NCI-H82 treated with DMSO at 0.1 percent for 48 hours (cell line): Measurements from ENCODE around the gene DOCK2.
"Not testable (repeated sequence)": the region's sequence is repeated elsewhere in the genome, so short reads cannot be mapped to it uniquely, and the experiment has no call there.

Source experiments
- DNase-seq: peaks from one replicate; lab custom pipeline; 2025; ENCODE audit not compliant: unreplicated experiment; lab: John Stamatoyannopoulos, UW

DOCK2 gene

DNA sequence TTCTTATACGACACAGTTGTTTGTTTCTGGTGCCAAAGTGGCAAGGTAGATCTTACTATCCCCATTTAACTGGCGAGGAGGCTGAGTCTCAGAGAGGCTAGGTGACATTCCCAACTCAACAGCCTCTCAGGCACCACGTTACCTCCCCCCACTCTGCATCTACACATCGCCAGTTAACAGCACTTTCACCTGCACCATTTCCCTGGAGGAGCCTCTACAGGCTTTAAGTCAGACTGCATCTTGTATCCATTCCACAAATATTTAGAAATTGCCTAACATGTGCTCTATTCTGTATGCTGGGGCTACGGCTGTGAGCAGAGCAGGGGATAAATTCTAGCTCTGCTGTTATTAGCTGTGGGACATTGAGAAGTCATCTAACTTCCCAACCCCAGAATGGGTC is 174.6 kb downstream of the DOCK2 start:
- DNase-seq, result no peak

DNA sequence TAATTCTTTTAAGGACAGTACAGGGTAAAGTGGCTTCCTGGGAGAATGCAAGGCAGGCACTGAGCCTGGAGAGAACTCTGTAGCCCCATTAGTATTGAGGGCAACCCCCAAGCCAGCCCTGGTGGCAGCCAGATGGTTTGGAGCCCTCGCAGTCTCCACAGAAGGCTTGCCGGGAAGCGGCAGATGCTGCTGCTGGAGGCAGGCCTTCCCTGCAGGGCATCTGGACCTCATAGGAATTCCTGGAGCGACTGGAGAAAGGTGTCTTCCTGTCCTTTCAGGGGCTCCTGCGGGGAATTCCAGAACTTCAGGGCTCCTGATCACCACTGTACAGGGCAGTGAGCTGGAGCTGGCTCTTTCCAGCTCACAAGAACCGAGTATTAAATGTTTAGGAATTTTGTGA is 175.7 kb downstream of the DOCK2 start:
- no peak for DNase-seq

DNA sequence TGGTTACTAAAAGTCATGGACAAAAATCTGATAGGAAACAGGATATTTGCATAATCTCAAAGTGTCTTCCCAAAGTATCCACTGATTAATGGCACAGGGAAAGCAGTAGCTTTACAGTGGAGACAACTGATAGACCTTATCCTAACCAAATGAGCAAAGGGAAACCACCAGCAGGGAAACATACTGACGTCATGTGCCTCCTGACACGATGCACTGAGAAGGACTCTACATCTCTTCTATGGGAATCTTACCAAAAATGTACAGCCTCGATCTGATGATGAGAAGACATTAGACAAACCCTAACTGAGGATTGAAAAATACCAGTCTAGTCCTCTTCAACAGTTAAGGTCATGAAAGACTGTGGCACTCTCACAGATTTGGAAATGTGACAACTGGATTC is 177.0 kb downstream of the DOCK2 start:
- no peak for DNase-seq

DNA sequence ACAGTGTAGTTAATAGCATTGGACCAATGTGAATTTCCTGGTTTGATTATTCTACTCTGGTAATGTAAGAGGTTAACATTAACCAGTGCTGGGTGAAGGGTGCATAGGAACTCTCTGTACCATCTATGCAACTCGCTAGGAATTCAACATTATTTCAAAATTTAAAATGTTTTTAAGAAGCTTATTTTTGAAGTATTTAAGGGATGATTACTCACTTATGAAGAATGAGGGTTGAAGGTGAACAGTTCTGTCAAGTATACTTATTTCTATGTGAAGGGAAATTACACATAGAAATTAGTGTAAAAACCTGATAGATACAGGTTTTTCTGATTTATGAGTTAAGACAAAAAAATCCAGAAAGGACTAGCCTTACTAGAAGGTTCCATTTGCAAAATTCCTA is 177.4 kb downstream of the DOCK2 start:
- no peak for DNase-seq

DNA sequence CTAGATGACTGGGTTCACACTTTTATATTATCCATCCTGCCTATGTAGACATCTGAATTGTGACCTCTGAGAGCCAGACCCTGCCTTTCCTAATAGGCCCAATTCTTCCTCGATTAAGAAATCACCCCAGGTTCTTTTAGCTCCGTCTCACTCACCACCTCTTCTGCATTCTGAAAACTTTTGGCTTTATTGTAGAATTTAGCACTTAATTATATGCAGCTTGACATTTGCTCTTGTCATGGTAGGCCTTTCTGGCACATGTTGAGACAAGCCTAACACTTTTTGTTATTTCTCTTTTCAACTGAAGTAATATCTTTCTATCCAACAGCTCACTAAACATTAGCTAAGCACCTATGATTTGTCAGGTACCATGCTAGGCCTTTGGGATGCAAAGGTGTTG is 180.0 kb downstream of the DOCK2 start:
- DNase-seq, result no peak

DNA sequence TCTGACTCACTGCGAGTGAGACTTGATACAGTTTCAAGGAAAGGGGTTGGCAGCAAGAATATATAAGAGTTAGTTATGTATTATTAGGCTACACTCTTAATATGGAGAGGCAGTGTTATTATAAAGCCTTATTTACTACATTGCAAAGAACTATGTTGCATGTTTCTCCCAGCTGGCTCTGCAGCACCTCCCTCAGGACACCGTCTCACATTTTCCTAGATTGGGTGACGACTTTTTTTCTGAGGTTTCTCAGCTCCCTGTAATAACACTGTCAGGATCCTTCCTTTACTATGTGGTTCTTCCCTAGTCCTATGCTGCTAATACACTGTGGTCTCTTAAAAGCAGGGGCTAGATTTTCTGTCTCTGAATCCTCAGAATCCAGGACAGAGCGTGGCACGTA is 189.5 kb downstream of the DOCK2 start:
- no peak for DNase-seq

DNA sequence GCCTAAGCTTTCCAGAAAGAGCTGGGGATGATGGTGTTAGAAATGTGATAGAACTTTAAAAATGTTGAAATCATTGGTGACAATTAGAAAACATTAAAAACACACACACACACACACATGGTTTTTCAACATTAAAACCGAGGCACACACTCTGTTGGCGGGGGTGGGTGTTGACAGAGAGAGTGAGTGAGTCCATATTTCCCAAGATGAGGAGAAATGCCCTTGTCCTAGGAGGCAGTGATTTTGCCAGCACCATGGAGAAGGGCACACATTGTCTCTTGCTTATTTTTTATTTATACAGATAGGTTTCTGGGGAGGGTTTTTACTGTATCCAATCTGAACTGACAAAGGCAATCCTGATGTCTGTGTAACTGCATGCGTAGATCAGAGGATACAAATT is 190.7 kb downstream of the DOCK2 start:
- DNase-seq, result no peak

DNA sequence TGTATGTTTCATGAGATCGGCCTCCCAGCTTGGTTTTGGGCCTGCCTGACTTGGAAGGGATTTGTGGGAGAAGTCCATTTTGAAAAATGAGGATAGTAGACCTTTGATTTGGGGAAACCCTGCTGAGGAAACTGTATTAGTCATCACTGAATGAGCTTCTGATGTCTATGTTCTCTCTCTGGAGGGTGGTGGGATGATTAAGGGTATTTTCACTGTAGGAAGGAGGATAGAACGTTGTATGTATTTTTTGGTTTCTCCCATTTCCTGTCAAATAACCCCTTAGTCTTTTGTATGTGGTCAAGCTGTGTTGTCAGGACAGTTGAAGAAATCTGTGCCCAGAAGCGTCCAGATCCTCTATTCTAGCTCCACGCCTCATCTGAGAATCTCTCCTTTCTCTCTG is 191.3 kb downstream of the DOCK2 start:
- DNase-seq, result no peak

DNA sequence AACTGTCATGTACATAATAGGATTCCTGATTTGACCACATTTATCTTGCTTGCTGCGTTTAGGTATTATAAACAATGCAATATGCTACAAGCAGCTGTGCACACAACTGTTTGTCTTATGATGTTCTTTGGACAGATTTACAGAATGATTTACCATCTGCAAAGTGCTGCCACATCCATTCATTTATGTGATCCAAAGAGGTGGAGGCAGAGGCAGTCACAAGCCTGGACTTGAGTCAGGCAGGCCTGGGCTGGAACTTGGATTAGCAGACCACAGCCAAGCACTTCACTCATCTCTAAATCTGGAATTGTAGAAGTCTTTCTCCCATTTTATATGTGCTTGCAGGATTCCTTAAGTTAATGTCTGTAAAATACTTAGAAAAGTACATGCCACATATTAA is 194.3 kb downstream of the DOCK2 start:
- DNase-seq, result no peak

DNA sequence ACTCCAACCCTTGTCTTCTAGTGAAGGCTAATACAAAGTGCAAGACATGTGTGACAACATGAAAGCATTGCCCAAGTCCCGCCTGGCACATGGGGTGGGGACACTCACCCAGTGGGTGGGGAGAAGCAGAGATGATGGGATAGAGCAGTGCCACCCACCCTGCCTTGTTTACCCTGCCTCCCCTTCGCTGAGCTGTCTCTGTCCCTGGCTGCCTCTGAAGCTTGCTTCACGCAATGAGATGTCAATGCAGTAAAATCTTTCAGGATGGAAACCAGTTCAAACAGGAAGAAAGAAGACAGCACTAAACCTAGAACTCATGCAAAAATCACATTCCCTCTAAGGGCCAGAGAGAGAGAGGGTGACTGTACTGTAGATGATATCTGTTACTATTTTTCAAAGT is 195.2 kb downstream of the DOCK2 start:
- DNase-seq, result no peak

DNA sequence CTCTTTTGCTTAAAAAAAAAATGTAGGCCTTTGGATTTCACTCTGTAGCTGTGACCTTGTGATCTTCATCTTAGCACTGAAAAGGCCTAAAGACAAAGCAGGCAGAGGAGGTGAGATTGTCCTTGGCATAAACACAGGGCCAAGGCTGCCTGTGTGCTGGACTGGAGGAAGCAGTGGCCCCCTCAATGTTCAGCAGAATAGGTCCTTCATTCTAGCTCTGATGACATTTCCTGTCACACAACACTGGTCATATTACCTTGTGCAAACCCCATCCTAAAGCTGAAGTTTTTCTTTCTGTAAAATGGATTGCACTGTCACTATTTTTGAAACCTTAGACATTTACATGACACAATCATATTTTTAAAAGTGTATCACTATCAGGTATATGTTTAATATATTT is 195.8 kb downstream of the DOCK2 start:
- no peak for DNase-seq

DNA sequence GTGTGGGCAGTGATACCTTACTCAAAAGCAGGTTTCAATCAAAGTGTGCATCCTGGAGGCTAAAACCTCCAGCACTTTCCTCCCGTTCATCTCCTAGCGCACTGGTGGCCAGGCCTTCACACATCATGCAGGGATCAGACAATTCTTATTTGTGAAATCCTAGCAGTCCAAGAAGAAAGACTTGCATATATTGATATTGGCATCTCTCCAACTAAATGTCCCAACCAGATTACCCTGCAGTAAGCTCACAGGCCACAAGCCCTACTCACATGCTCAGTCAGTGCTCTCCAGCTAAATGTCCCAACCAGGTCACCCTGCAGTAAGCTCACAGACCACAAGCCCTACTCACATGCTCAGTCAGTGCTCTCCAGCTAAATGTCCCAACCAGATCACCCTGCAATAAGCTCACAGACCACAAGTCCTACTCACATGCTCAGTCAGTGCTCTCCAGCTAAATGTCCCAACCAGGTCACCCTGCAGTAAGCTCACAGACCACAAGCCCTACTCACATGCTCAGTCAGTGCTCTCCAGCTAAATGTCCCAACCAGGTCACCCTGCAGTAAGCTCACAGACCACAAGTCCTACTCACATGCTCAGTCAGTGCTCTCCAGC is 196.7 kb downstream of the DOCK2 start:
- not testable (repeated sequence) for DNase-seq

DNA sequence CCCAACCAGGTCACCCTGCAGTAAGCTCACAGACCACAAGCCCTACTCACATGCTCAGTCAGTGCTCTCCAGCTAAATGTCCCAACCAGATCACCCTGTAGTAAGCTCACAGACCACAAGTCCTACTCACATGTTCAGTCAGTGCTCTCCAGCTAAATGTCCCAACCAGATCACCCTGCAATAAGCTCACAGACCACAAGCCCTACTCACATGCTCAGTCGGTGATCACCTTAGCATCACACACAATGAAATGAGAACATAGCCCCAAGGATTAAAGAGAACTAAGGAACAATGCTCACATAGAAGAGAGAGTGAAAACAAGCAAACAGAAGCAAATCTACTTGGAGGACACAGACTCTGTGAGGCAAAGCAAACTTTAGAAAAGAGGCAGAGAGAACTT is 197.5 kb downstream of the DOCK2 start:
- not testable (repeated sequence) for DNase-seq

DNA sequence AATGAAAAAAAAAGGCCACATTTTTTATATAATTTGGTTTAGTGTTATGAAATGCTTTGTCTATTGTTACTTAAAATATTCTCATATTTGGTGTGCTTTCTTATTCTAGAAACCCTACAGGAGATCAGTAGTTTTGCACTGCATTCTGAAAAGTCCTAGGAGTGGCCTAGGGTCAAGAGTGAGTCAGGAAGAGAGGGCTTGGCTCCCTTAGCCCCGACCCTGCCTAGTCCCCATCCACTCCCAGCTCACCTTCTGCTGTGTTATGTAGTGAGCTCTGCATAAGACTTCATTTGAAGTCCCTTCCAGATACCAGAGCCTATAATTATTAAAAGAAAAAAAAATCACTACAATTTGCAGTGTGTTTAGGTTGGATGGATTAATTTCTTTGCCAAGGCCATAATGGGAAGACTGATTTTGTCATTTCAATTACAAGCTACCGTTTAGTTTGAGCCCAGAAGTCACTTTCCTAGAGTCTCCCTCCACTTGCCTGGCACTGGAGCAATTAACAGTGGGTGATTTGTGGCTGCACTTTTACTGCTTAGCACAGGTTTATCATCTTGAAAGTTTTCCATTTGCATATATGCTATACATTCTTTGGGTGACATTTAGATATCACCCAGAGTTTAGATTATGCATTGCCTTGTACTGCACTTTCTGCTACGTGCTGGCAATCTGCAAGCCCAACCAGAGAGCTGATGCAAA is 199.9 kb downstream of the DOCK2 start:
- DNase-seq, result no peak

DNA sequence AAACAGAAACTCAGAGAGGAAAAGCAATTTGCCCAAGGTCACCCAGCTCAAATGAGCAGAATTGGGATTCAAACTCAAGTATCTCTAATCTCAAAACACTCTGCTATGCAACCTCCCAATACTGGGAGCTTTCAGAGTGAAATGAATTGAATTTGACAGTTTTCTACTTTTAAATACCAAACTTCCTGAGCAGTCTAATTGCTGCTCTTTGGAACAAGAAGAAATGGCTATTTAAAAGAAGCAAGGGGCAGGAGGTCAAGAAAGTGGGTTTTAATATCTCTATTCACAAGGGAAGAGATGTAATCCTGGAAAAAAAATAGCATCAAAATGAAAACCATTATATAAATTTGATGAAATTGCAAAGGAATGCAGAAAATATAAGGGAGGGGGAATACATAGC is 200.6 kb downstream of the DOCK2 start:
- DNase-seq, result no peak

DNA sequence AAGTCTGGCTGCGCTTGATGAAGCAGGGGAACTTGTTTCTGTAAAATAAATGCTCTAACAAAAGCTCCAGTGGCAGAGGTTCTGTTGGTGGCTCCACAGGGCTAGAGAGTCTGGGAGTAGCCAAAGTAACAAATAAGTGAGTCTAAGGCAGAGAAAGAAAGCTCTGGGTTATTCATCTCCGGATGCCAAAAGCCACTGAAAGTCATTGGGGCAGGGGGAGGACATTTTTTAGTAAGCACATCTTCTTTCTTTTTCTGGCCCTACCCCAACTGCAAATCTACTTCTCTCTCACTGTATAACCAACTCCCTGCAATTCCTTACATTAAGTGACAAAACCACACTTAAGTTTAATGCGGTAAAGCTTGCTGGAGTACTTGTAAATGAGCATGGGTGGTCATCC is 201.6 kb downstream of the DOCK2 start:
- no peak for DNase-seq

DNA sequence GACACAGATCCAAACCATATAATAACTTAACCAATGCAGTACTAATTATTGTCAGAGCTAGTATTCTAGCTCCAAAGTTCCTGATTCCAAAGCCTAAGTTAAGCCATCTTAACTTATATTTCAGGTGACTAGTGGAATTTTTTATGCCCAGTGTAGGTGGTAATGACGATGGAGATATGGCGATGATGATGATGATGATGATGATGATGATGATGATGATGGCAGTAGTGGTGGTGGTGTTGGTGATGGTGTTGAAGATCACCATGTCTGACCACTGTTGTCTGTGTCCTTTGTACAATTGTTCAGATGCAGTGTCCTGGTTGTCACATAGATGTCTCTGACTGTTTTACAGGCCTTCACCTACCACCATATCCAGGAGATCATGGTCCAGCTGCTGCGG is 203.3 kb downstream of the DOCK2 start:
- DNase-seq, result no peak

DNA sequence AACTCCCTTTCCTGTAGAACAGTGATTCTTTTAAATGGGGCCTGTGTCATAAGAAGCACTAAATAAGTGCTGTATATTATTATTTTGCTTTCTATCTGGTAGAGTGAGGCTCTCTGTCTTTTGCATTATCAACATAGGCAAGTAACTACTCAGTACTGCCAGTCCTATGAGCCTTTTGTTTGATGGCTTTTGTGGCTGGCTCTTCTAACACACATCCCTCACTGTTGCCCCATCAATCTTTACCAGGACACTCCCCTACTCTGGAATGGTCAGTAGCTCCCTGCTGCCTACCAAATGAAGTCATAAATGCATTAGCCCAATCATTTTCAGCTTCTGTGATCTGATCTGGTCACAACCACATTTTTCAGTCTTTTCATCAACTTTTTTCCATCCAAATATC is 205.6 kb downstream of the DOCK2 start:
- no peak for DNase-seq

DNA sequence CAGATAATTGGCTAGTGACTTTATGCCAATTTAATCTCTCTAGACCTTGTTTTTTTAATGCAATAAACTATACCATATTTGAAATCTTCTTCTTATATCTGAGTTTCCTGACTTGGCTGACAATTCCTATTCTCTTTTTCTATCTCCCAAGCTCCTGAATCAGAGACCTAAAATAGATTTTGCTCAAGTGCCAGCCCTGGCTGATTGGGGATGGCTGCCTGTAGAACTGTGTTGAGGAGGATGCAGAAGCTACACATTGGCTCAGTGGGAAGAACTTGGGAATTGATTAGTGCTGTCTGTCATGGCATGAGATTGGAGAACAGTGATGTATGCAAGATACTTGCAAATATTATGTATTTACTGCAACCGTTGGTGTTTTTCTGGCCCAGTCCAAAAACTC is 210.4 kb downstream of the DOCK2 start:
- DNase-seq, result no peak

DNA sequence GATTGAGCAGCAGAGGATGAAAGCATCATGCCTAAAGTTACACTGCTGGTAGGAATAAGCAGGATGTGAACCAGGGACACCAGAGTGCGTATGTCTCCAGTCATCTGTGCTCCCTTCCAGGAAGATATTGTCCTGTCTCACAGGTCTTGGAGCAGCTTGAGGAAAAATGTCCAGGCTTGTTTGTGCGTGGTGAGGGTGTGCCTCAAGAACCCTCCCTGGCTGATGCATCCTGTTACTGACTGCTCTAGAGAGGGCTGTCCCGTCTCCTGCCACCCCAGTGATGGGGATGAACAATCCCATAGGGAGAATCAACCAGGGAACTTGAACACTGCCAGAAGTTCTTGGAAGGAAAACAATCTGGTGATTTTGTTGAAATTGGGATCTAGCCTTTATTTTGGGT is 211.2 kb downstream of the DOCK2 start:
- no peak for DNase-seq

DNA sequence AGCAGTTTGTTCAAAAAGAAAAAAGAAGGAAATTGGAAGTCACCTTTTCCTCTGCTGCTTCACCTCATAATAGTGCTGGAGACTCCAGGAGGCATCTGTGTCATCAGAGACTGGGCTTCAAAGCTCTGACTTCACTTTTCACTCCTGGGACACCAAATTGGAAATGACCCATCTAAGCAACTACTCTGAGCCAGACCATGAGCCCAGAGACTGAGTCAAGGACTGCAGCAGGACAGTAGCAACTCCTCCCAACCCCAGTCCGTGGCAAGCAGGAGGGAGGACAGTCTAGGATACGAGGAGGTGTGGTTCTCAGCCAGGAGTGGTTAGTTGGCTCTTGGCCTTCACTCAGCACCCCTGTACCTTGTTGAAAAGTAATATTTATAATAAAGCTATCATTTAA is 211.7 kb downstream of the DOCK2 start:
- DNase-seq, result no peak

DNA sequence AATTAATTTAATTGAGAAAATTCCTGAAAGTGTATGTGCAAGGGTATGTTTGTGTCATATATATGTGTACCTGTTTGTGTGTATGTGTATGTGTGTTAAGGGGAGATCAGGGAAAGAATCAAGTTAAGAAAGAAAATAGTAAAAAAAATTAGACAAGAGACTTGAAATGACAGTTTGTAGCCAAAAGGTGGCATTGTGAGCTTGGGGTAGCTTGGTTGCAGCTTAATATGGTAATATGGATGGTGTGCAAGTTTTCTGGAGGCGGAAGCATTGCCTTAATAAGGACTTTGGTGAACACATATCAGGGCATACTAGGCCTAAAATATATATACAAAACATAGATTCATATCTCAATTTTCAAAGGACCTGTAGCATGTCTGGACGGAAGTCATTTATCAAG is 213.3 kb downstream of the DOCK2 start:
- DNase-seq, result no peak

DNA sequence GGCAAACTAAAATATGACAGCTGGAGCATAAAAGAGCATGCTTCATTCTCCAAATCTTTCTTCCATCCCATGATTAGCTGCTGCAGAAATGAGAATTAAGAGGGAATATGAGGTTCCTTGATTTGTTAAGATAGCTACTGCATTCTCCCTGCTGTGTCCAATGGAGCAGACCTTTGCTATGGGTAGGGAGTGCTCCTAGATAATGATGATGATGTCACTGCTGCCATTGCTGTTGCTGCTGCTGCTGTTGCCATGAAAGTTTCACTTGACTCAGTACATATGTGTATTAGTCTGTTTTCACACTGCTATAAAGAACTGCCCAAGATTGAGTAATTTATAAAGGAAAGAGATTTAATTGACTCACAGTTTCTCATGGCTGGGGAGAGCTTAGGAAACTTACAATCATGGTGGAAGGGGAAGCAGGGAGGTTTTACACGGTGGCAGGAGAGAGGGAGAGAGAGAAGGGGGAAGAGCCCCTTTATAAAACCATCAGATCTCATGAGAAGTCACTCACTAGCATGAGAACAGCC is 214.3 kb downstream of the DOCK2 start:
- no peak for DNase-seq
